Stimulated activated effector memory CD8-positive, alpha-beta T cell treated with anti-CD3 and anti-CD28 coated beads, Interleukin-12 subunit alpha, Interleukin-12 subunit beta, amount 100 ng/mL, for 72 hours (primary cell): ENCODE results near the gene TMEM132D.

ENCODE experiments used
- ATAC-seq: fragments of 150-1000 bp; cut with Tn5 transposase; 2 replicates; pipeline ENCODE4 v1.10.0; 2021
- DNase-seq, 2 donors: peaks; one replicate each; pipeline ENCODE4 v3.0.0; 2021 to 2022; ENCODE audit warnings: low spot score in 2 of 2
- H3K27ac Mint-ChIP-seq: one replicate; pipeline ENCODE4 v1.8.0; 2022; ENCODE audit warnings: mild to moderate bottlenecking, mixed read lengths
- H3K36me3 Mint-ChIP-seq: one replicate; pipeline ENCODE4 v1.8.0; 2022; ENCODE audit warnings: mild to moderate bottlenecking, mixed read lengths
- H3K4me1 Mint-ChIP-seq: one replicate; pipeline ENCODE4 v1.8.0; 2022; ENCODE audit warnings: mixed read lengths
- H3K4me3 Mint-ChIP-seq: one replicate; pipeline ENCODE4 v1.8.0; 2022; ENCODE audit warnings: mild to moderate bottlenecking, mixed read lengths
- H3K9me3 Mint-ChIP-seq: one replicate; pipeline ENCODE4 v1.8.0; 2022; ENCODE audit warnings: mixed read lengths

The TMEM132D gene

GRCh38 chr12:129084875-129085826 is 818.7 kb downstream of the TMEM132D start:
- no peak overlapping the region for H3K4me3 Mint-ChIP-seq

GRCh38 chr12:129083121-129083840 is 820.5 kb downstream of the TMEM132D start:
- Mint-ChIP-seq H3K27ac (no peak overlapping the region), H3K36me3 (no peaks in the 10 kb centered on the region), H3K4me3 (no peak overlapping the region), H3K9me3 (no peaks in the 10 kb centered on the region), H3K4me1 (no peaks in the 10 kb centered on the region)
- ATAC-seq = no peak
- DNase-seq = no peak

More at GRCh38 chr12:129084875-129085826, 818.7 kb downstream of the TMEM132D start:
- Mint-ChIP-seq H3K27ac (no peak overlapping the region), H3K9me3 (no peaks in the 10 kb centered on the region), H3K4me1 (no peaks in the 10 kb centered on the region), H3K36me3 (no peaks in the 10 kb centered on the region)
- peak; percentile 19 for ATAC-seq
- DNase-seq = no peak

GRCh38 chr12:129082441-129082840 is 821.4 kb downstream of the TMEM132D start:
- no peak for DNase-seq
- Mint-ChIP-seq H3K27ac (no peak overlapping the region), H3K4me3 (no peak overlapping the region), H3K9me3 (no peaks in the 10 kb centered on the region), H3K36me3 (no peaks in the 10 kb centered on the region), H3K4me1 (no peaks in the 10 kb centered on the region)
- no peak for ATAC-seq

GRCh38 chr12:129081755-129082250 is 822.0 kb downstream of the TMEM132D start:
- Mint-ChIP-seq H3K4me1 (no peaks in the 10 kb centered on the region), H3K36me3 (no peaks in the 10 kb centered on the region), H3K9me3 (no peaks in the 10 kb centered on the region), H3K4me3 (no peak overlapping the region), H3K27ac (no peak overlapping the region)
- ATAC-seq (no peak), DNase-seq (no peak)

GRCh38 chr12:129080821-129081220 is 823.0 kb downstream of the TMEM132D start:
- Mint-ChIP-seq H3K36me3 (no peaks in the 10 kb centered on the region), H3K9me3 (no peaks in the 10 kb centered on the region), H3K27ac (no peak overlapping the region), H3K4me1 (no peaks in the 10 kb centered on the region), H3K4me3 (no peak overlapping the region)
- ATAC-seq = no peak
- no peak for DNase-seq

- H3K4me1 Mint-ChIP-seq = no peaks in the 10 kb centered on the region
- no peak for ATAC-seq
- H3K36me3 Mint-ChIP-seq = no peaks in the 10 kb centered on the region
- H3K9me3 Mint-ChIP-seq = no peaks in the 10 kb centered on the region
- H3K27ac Mint-ChIP-seq = no peak overlapping the region
- no peak overlapping the region for H3K4me3 Mint-ChIP-seq
- DNase-seq = no peak
Measured at GRCh38 chr12:129080391-129080790, 823.4 kb downstream of the TMEM132D start.

- no peak for ATAC-seq
- DNase-seq = no peak
- H3K4me3 Mint-ChIP-seq = no peak overlapping the region
- no peaks in the 10 kb centered on the region for H3K36me3 Mint-ChIP-seq
- H3K9me3 Mint-ChIP-seq = no peaks in the 10 kb centered on the region
- H3K27ac Mint-ChIP-seq = no peak overlapping the region
- H3K4me1 Mint-ChIP-seq = no peaks in the 10 kb centered on the region
Measured at GRCh38 chr12:129079719-129080118, 824.1 kb downstream of the TMEM132D start.

- no peak overlapping the region for H3K4me3 Mint-ChIP-seq
- H3K27ac Mint-ChIP-seq = no peak overlapping the region
- H3K9me3 Mint-ChIP-seq = peaks cover 3% of the 10 kb centered on the region
- no peak for DNase-seq
- ATAC-seq = no peak
- no peaks in the 10 kb centered on the region for H3K36me3 Mint-ChIP-seq
- no peaks in the 10 kb centered on the region for H3K4me1 Mint-ChIP-seq
Measured at GRCh38 chr12:129076441-129077320, 827.1 kb downstream of the TMEM132D start.

GRCh38 chr12:129075460-129076208 is 828.2 kb downstream of the TMEM132D start:
- no peaks in the 10 kb centered on the region for H3K36me3 Mint-ChIP-seq
- no peaks in the 10 kb centered on the region for H3K4me1 Mint-ChIP-seq
- ATAC-seq (no peak), DNase-seq (no peak)
- H3K27ac Mint-ChIP-seq = no peak overlapping the region
- H3K9me3 Mint-ChIP-seq = peaks cover 3% of the 10 kb centered on the region
- no peak overlapping the region for H3K4me3 Mint-ChIP-seq

GRCh38 chr12:129074379-129074778 is 829.4 kb downstream of the TMEM132D start:
- no peak for ATAC-seq
- Mint-ChIP-seq H3K4me1 (no peaks in the 10 kb centered on the region), H3K36me3 (no peaks in the 10 kb centered on the region), H3K27ac (no peak overlapping the region), H3K4me3 (no peak overlapping the region), H3K9me3 (peaks cover 3% of the 10 kb centered on the region)
- no peak for DNase-seq

GRCh38 chr12:129073157-129073915 is 830.5 kb downstream of the TMEM132D start:
- H3K27ac Mint-ChIP-seq = no peak overlapping the region
- no peaks in the 10 kb centered on the region for H3K36me3 Mint-ChIP-seq
- no peaks in the 10 kb centered on the region for H3K4me1 Mint-ChIP-seq
- H3K9me3 Mint-ChIP-seq = peaks cover 3% of the 10 kb centered on the region
- ATAC-seq (no peak), DNase-seq (no peak)
- H3K4me3 Mint-ChIP-seq = no peak overlapping the region

GRCh38 chr12:129071362-129071761 is 832.5 kb downstream of the TMEM132D start:
- no peak overlapping the region for H3K27ac Mint-ChIP-seq
- H3K4me3 Mint-ChIP-seq = no peak overlapping the region
- no peaks in the 10 kb centered on the region for H3K36me3 Mint-ChIP-seq
- DNase-seq (no peak), ATAC-seq (no peak)
- H3K9me3 Mint-ChIP-seq = peaks cover 3% of the 10 kb centered on the region
- no peaks in the 10 kb centered on the region for H3K4me1 Mint-ChIP-seq

GRCh38 chr12:129069886-129070285 is 833.9 kb downstream of the TMEM132D start:
- Mint-ChIP-seq H3K4me3 (no peak overlapping the region), H3K27ac (no peak overlapping the region), H3K9me3 (peaks cover 3% of the 10 kb centered on the region), H3K4me1 (no peaks in the 10 kb centered on the region), H3K36me3 (no peaks in the 10 kb centered on the region)
- DNase-seq (no peak), ATAC-seq (no peak)

GRCh38 chr12:129068684-129069083 is 835.1 kb downstream of the TMEM132D start:
- Mint-ChIP-seq H3K9me3 (peaks cover 3% of the 10 kb centered on the region), H3K36me3 (no peaks in the 10 kb centered on the region), H3K4me3 (no peak overlapping the region), H3K4me1 (no peaks in the 10 kb centered on the region), H3K27ac (no peak overlapping the region)
- DNase-seq (no peak), ATAC-seq (no peak)
